ENCODE results near the gene PSME3. TPM values are rescaled to one million over a fixed set of nuclear protein-coding genes. Genes with fewer than 3 reads are reported as not detected.
"Not testable (repeated sequence)": the region's sequence is repeated elsewhere in the genome, so short reads cannot be mapped to it uniquely, and the experiment has no call there.

The PSME3 gene
- total RNA-seq, 1 experiment from 2014 or later, result 222 TPM

GRCh38 chr17:42856516-42856915, 23.3 kb downstream of the PSME3 start:
- H3K4ac ChIP-seq (ENCODE audit: low read depth, low read length); H3K27me3 ChIP-seq (ENCODE audit: insufficient read depth, low read length); H3K9me3 Mint-ChIP-seq; H3K27ac ChIP-seq (ENCODE audit: insufficient read length, low read depth, low read length); H3K4me1 Mint-ChIP-seq; H4K8ac ChIP-seq (replicated peaks; ENCODE audit: insufficient read length, low read depth, low read length); DNase-seq; H3K18ac ChIP-seq (ENCODE audit: insufficient read length, low read depth, low read length); H3K4me1 ChIP-seq (ENCODE audit: insufficient read depth, low read length); H2BK15ac ChIP-seq (ENCODE audit: low read depth, low read length); H4K5ac ChIP-seq (ENCODE audit: insufficient read length, low read depth, low read length); H3K4me3 Mint-ChIP-seq; H3T11ph ChIP-seq (ENCODE audit: low read length); H2AK5ac ChIP-seq (ENCODE audit: insufficient read length, low read length); H3K56ac ChIP-seq (ENCODE audit: insufficient read length, low read depth, low read length); H3K9me3 ChIP-seq (ENCODE audit: control insufficient read depth, low read depth, low read length); H2BK120ac ChIP-seq (ENCODE audit: low read depth, low read length, poor library complexity, severe bottlenecking); H3K23me2 ChIP-seq (ENCODE audit: insufficient read length, low read depth, low read length, poor library complexity, severe bottlenecking); H3K27ac Mint-ChIP-seq; H3K79me2 ChIP-seq (ENCODE audit: insufficient read depth, low read length); H3K36me3 Mint-ChIP-seq (ENCODE audit: insufficient read depth in 1 of 3, low read depth in 3 of 3); H2AFZ ChIP-seq (ENCODE audit: low read length); H2BK12ac ChIP-seq (ENCODE audit: insufficient read length, low read depth, low read length); H4K20me1 ChIP-seq (ENCODE audit: control insufficient read depth, insufficient read depth, insufficient read length); H3K79me1 ChIP-seq (ENCODE audit: insufficient read depth, low read depth, low read length, poor library complexity, severe bottlenecking); H3K27me3 Mint-ChIP-seq (ENCODE audit: low read depth); H3K4me2 ChIP-seq (ENCODE audit: insufficient read depth, insufficient read length, low read length); H2BK5ac ChIP-seq (ENCODE audit: insufficient read length, low read length); H3K9ac ChIP-seq (ENCODE audit: extremely low read depth, insufficient read length, low read length); H4K91ac ChIP-seq (ENCODE audit: insufficient read length, low read depth, low read length); H2BK20ac ChIP-seq (ENCODE audit: low read depth, low read length, poor library complexity, severe bottlenecking); H3K23ac ChIP-seq (ENCODE audit: insufficient read length, low read depth, low read length); H3K14ac ChIP-seq (ENCODE audit: insufficient read depth, low read length): not testable (repeated sequence)
- WGBS (ENCODE audit: extremely low coverage, insufficient read length, low lambda C conversion rate), result no CpG with 5 or more reads among the region's 8 CpGs
